GM19328 (cell line): ENCODE data around the gene MYT1.

Source experiments
- ATAC-seq: cut with Tn5 transposase; IDR thresholded peaks from one replicate; pipeline ENCODE4 v1.9.1; 2021; ENCODE audit warnings: mild to moderate bottlenecking, moderate library complexity; ENCODE audit not compliant: unreplicated experiment

The MYT1 gene

GRCh38 chr20:64242003-64242796 is 77.9 kb downstream of the MYT1 start:
- no peak for ATAC-seq

DNA sequence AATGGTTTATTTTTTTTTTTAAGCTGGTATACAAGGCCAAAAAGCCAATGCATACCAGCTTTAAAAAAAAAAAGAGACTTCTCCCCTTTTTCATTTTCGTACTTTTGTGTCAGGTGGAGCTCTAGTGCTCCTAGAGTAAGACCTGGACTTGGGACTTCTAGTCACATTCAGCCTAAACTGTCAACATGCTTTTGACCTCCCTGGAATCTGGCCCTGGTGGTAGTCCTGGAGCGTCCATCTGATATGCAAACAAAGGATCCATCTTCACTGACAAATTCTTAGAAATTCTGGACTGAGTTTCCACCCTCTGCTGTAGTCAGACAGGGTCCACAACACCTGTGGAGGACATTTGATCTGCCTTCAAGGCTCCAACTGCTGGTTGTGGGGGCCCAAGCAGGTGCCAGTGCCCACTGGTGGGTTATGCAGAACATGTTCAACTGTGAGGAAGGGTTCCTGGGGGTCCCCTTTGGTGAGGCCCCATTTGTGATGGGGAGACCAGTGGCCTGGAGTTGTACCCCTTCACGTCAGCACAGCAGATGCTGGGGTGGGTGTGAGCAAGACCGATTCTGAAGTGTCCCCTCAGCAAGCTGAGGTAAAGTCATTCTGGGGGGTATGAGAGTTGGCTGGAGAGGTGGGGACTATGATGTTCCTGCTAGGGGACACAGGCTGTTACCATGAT is 78.7 kb downstream of the MYT1 start:
- no peak for ATAC-seq

DNA sequence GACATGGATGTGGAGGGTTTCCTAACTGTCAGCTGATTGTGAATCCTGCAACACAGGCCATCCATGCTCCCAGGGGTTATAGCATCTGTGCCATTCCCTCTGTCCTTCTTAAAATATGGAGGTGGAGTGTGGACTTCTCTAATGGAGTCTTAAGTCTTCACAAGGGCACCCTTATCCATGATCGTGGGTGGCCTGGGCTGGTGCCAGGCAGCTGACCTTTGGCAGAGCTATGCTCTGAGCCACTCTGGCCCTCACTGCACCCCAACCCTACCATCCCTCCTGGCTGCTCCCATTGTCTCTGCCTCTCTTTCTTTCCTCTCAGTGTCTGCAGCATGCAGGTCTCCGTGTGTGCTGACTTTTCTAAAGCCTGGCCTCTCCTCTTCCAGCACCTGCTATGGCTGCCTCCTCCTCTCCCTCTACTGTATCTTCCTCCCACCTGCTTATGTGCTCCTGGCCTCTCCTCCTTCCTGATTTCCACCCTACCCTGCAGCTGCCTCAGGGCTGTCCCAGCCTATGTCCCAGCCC is 80.1 kb downstream of the MYT1 start:
- no peak for ATAC-seq

- ATAC-seq: no peak
These were observed 80.8 kb downstream of the MYT1 start for GRCh38 chr20:64244870-64245603.

GRCh38 chr20:64245746-64246595 is 81.7 kb downstream of the MYT1 start:
- ATAC-seq: no peak

DNA sequence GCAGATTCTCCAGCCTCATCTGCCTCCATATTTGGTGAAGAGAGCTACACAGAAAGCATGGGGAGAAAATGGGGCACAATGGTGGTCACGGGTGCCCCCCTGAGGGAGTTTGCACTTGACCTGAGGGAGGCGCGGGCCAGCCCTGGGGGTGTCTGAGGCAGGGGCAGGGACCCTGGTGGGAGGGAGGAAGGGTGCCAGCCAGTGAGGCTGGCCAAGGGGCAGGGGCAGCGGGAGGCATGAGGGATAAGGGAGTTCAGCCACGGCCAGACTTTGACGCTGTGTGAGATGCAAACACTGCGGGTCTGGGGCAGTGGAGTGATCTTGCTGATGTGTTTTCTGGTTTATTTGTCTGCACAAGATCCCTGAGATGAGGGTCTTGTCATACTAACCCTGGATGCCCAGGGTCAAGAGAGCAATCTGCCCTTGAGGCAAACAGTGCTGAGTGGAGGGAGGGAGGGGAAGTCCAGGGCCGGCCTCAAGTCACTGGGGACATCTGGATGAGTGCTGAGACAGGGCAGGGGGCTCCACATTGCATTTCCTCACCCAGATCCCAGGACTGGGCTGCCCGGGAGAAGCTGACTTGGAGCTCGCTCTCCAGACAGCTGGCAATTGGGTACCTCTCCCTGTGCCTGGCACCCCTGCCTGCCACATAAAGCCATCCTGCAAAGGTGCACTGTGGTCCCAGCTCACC is 82.5 kb downstream of the MYT1 start:
- ATAC-seq: no peak

- no peak for ATAC-seq
These were observed 83.0 kb downstream of the MYT1 start for GRCh38 chr20:64247307-64247618.

- no peak for ATAC-seq
These were observed 84.0 kb downstream of the MYT1 start for GRCh38 chr20:64247970-64248841.

- ATAC-seq: no peak
These were observed 85.8 kb downstream of the MYT1 start for GRCh38 chr20:64250027-64250426.

DNA sequence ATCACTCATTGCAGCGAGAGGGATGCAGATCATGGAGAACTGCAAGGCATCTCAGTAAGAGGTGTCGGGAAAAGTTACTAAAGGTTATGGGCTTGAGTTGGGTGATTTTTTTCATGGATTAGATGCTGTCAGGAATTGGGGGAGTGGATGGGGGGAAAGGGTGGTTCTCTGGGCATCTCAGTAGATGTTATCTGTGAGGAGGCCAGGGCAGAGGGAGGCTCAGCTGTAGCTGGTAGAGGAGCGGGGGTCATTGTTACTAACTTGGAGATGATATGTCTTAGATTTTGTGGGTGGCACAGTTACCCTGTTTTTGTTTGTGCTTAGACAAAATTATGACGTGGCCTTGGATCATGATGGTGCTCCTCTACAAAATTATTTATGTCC is 88.7 kb downstream of the MYT1 start:
- ATAC-seq: no peak

GRCh38 chr20:64253443-64253842 is 89.2 kb downstream of the MYT1 start:
- no peak for ATAC-seq

- no peak for ATAC-seq
These were observed 89.9 kb downstream of the MYT1 start for GRCh38 chr20:64254156-64254555.

- ATAC-seq: no peak
These were observed 90.5 kb downstream of the MYT1 start for GRCh38 chr20:64254571-64255360.

GRCh38 chr20:64255361-64256281 is 91.4 kb downstream of the MYT1 start, which contains the start of gene PCMTD2:
TSS of gene PCMTD2 (plus strand) at chr20:64255748. CDS start at chr20:64259966, 4,218 bp downstream.
- peak; percentile 77 for ATAC-seq

DNA sequence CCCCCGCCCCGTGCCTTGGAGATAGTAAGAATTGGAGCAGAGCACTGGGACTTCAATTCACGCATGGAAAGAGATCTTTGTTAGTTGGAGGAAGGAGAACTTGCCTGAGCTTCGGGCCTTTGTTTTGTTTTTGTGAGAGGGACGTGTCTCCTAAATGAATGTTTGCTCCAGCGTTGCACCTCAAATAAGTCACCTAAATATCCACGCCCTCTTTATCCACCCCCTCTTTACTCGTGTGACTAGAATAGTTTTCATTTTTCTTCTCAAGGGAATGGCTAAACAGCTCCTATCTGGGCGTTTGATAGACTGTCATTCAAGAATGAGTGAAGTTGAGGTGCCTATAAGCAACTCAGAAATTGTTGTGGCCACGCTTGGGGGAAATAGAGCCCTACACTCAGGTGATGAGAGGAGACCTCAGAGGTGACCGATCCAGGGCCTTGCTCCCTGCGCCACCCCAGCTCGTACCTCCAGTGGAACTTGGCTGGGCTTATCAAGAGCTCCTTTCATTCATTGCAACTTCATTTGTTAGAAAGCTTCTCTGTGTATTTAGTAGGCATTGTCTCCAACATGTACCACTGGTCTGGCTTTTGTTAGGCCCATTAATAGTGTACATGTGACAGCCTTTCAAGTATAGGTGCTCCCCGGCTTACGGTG is 92.2 kb downstream of the MYT1 start:
- no peak for ATAC-seq

GRCh38 chr20:64257107-64257757 is 93.0 kb downstream of the MYT1 start:
- no peak for ATAC-seq
